ES-I3 (cell line): ENCODE results near the gene AGAP1.

ENCODE experiments used
- H3K36me3 ChIP-seq: 2 replicates; pipeline ENCODE4 v1.6.1; 2013; ENCODE audit warnings: mild to moderate bottlenecking, low read length, control low read depth, moderate library complexity; ENCODE audit not compliant: insufficient read depth
- H3K4me1 ChIP-seq: 2 replicates; pipeline ENCODE4 v1.6.1; 2013; ENCODE audit warnings: mild to moderate bottlenecking, control low read depth, low read length; ENCODE audit not compliant: insufficient read depth
- H3K9ac ChIP-seq: 2 replicates; pipeline ENCODE4 v1.6.1; 2013; ENCODE audit warnings: low read depth, mild to moderate bottlenecking, low read length, moderate library complexity
- H3K9me3 ChIP-seq: 2 replicates; pipeline ENCODE4 v1.6.1; 2013; ENCODE audit warnings: mild to moderate bottlenecking, low read length, moderate library complexity; ENCODE audit not compliant: control insufficient read depth, insufficient read depth

Gene AGAP1

DNA sequence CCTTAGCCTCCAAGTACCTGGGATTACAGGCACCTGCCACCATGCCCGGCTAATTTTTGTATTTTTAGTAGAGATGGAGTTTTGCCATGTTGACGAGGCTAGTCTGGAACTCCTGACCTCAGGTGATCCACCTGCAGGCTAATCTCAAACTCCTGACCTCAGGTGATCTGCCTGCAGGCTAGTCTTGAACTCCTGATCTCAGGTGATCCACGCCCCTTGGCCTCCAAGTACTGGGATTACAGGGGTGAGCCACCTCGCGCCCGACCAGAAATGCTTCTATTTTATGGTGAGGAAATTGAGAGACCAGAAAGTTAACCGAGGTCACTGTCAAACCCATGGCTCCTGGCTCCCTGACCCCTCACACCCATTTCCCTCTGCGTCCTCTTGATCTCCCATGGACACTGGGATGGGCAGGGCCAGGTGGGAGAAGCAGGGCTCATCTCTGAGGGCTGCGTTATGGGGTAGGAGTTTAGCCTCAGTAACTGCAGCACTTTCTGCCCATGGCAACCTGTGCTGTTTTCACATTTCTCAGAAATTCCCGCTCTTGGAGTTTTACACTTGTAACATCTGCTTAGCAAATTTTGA lies 210.0 kb downstream of the AGAP1 start:
- Histone ChIP-seq H3K4me1 (peaks cover 31% of the 10 kb centered on the region; the same call in 1 of the 2 replicates), H3K9me3 (no peaks in the 10 kb centered on the region), H3K9ac (no peak overlapping the region)

DNA sequence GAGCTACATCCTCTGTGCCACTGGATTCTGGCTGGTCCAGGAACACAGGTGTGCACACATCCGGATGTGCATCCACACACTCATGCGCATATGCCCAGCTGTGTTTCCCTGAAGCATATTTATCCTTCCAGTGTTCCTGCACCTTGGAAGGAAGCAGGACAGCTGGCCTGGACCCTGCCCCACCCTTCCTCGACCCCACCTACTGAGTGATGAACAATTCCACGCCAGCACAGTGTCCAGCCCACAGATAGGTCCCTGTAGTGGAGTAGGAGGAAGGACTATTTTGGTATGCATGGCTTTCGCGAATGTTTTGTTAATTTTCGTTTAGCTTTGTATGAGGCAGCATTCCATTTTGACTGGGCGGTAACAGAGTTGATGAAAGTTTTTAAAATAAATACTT lies 211.5 kb downstream of the AGAP1 start:
- Histone ChIP-seq H3K36me3 (no peaks in the 10 kb centered on the region; the same call in 1 of the 2 replicates), H3K9me3 (no peaks in the 10 kb centered on the region), H3K9ac (no peak overlapping the region), H3K4me1 (peaks cover 22% of the 10 kb centered on the region; the same call in 1 of the 2 replicates)

More for the DNA sequence above, 210.0 kb downstream of the AGAP1 start:
- H3K36me3 ChIP-seq = no peaks in the 10 kb centered on the region; the same call in 1 of the 2 replicates

DNA sequence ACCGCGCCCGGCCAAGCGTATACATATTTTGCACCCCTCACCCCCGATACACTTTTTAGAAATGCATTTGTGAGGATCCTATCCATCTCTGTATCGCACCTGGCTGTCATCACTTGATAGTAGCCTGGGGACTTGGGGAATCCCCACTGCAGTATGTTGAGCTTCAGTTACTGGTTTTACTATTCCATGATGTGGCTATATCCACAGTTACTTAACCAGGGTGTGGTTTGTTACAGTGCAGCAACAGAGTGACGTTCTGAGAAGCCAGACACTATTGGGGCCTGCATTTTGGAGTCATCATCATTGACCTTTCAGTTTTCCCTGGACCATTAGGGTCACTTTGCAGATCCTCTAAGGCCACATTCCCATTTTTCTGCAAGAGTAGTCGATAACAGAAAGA lies 212.7 kb downstream of the AGAP1 start:
- Histone ChIP-seq H3K36me3 (no peaks in the 10 kb centered on the region; the same call in 1 of the 2 replicates), H3K9ac (no peak overlapping the region), H3K9me3 (no peaks in the 10 kb centered on the region), H3K4me1 (peaks cover 22% of the 10 kb centered on the region; the same call in 1 of the 2 replicates)

DNA sequence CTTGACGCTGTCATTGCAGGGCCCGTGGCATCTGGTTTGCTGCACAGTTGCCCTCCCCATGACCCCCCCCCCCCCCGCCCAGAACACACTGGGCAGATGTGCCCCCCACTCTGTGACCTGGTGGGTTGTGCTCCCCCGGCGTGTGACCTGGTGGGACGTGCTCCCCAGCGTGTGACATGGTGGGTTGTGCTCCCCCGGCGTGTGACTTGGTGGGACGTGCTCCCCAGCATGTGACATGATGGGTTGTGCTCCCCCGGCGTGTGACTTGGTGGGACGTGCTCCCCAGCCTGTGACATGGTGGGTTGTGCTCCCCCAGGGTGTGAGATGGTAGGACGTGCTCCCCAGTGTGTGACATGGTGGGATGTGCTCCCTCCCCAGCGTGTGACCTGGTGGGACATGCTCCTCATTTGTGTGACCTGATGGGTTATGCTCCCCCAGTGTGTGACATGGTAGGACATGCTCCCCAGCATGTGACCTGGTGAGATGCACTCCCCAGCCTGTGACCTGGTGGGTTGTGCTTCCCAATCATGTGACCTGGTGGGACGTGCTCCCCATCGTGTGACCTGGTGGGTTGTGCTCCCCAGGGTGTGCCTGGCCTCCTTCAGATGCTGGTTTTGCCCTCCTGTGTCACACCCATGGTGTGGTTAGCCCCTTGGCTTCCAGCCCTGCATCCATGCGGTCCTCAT lies 213.7 kb downstream of the AGAP1 start:
- H3K4me1 ChIP-seq = peaks cover 14% of the 10 kb centered on the region; the same call in 1 of the 2 replicates
- H3K9ac ChIP-seq = no peak overlapping the region
- no peaks in the 10 kb centered on the region; the same call in 1 of the 2 replicates for H3K36me3 ChIP-seq
- H3K9me3 ChIP-seq = no peaks in the 10 kb centered on the region

DNA sequence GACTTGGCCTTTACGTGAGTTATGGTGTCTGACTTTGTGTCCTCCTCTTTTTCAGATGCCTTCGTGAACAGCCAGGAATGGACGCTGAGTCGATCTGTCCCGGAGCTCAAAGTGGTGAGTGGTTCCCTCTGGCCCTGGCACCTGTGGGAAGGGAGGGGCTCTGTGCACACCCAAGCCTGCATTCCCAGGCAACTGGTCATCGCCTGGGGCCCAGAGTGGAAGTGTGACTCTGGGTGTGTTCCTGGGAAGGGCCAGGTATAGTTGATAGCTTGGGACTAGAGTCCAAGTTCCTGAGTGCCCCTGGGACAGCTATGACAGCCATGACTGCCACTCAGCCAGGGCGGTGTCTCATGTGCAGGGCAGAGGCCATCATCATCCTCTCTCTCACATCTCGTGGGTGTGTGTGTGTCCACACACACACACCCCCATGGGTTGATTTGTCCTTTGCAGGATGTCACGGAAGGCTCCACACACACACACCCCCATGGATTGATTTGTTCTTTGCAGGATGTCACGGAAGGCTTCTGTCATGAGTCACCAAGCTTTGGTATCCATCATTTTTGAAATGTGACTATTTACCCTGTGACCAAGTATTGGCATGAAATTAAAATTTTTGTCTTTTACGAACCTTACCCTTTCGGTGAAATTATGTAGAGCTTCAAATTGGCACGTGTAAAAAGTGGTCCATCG lies 215.4 kb downstream of the AGAP1 start:
- Histone ChIP-seq H3K9ac (no peak overlapping the region), H3K36me3 (no peaks in the 10 kb centered on the region; the same call in 1 of the 2 replicates), H3K4me1 (0 out of 2 replicates have a peak, but pooled peaks cover 3% of the 10 kb centered on the region), H3K9me3 (no peaks in the 10 kb centered on the region)

DNA sequence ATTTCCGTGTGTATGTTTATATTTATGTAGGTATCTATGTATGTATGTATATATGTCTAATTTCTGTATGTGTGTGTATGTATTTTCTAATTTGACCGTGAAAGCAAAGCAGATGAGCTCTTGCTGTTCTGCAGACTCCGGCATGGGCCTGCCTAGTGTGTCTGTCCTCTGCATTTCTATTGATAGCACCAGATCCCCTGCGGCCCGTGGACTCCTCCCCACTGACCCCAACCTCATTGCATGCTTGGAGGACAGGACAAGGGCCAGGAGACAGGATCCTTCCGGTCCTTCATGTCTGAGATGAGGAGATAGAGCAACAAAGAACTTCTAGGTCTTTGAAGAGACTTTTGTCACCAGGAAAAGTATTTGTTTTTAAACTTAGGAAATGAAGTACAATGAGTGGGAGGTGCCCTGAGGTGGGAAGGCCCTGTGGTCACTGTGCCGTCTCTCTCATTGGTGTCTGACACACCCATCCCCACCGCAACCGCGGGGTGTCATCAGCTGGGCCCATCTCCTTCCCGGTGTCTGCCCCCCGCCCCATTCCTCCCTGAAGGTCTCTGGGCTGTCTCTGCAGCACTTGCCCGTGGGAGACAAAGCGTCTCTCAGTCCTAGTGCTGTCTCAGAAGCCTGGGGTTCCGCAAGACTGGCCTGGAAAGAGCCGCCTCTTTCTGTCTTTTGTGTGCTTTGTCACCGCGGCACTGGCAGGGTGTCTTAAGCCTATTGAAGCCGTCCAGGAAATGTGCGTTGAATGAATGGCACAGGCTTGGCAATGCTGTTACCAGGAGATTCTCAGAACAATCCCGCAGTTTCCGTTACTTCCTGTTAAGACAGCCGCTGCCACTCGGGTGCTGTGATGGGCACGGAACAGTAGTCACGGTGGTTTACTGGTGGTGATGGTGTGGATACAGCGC lies 216.4 kb downstream of the AGAP1 start:
- Histone ChIP-seq H3K9ac (no peak overlapping the region), H3K4me1 (0 out of 2 replicates have a peak, but pooled peaks cover 3% of the 10 kb centered on the region), H3K36me3 (no peaks in the 10 kb centered on the region; the same call in 1 of the 2 replicates), H3K9me3 (no peaks in the 10 kb centered on the region)

DNA sequence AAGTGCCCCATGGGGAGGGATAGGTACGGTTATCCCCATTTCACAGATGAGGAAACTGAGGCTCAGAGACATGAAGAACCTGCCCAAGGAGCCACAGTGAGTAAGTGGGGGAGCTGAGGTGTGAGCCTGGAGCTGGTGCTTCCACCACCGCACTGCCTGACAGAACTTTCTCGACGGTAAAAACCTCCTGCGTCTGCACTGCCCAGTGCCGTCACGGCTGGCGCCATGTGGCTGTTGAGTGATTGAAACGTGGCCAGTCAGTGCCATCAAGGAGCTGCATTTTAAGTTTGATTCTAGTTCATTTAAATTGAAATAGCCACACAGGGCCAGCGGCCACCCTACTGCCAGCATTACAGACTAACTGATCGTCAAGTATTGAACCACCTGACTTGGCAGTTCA lies 217.1 kb downstream of the AGAP1 start:
- Histone ChIP-seq H3K36me3 (no peaks in the 10 kb centered on the region; the same call in 1 of the 2 replicates), H3K4me1 (0 out of 2 replicates have a peak, but pooled peaks cover 3% of the 10 kb centered on the region), H3K9ac (no peak overlapping the region), H3K9me3 (no peaks in the 10 kb centered on the region)

DNA sequence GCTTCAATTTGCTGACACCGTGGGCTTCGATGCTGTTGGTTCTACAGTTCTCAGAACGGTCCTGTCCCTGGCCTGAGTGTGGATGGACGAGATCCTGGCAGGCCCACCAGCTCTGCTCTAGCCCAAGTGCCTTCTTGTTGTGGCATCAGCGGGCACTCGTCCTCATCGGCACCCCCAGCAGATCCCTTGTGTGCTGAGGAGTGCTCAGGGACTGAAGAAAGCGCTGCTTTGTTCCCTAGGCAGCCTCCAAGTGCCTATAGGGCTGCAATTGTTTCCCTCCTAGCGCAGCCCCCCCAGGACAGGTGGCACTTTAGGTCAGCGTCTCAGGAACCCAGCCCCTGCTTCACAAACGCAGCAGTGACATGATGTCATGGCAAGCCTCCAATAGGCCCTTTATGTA lies 217.7 kb downstream of the AGAP1 start:
- H3K9ac ChIP-seq = no peak overlapping the region
- no peaks in the 10 kb centered on the region; the same call in 1 of the 2 replicates for H3K36me3 ChIP-seq
- 0 out of 2 replicates have a peak, but pooled peaks cover 3% of the 10 kb centered on the region for H3K4me1 ChIP-seq
- H3K9me3 ChIP-seq = no peaks in the 10 kb centered on the region

DNA sequence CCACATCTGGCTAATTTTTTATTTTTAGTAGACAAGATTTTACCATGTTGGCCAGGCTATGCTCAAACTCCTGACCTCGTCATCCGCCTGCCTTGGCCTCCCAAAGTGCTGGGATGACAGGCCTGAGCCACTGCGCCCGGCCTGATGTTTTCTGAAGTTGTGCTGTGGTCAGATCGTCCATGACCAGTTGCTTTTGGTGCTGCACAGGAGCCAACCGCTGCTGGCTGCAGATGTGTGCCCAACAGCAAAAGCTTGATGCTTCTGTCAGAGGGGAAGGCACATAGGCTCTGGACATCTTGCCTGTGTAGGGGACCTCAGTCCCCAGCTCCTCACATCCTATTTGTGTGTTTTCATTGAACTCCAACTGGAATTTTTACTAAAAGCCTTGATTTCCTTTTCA lies 218.3 kb downstream of the AGAP1 start:
- no peaks in the 10 kb centered on the region for H3K9me3 ChIP-seq
- H3K4me1 ChIP-seq = 0 out of 2 replicates have a peak, but pooled peaks cover 3% of the 10 kb centered on the region
- H3K36me3 ChIP-seq = no peaks in the 10 kb centered on the region; the same call in 1 of the 2 replicates
- no peak overlapping the region for H3K9ac ChIP-seq

DNA sequence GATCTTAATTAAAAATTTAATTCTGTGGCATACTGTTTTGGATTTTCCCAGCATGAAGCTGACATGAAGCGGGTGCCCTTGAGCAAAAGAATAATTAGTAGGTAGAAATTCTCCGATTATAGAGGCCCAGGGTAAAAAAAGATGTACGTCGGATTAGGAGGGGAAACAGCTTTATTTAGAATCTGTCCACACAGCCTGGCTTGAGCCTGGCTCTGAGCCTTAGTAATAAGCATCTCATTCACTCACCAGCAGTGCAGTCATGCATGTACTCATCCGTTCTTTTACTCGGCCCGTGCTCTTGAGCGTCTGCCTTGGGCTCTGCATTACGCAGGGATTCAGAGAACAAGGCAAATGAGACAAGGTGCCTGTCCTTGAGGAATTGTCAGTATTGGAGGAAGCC lies 219.3 kb downstream of the AGAP1 start:
- no peak overlapping the region for H3K9ac ChIP-seq
- H3K9me3 ChIP-seq = no peaks in the 10 kb centered on the region
- H3K4me1 ChIP-seq = 0 out of 2 replicates have a peak, but pooled peaks cover 3% of the 10 kb centered on the region
- no peaks in the 10 kb centered on the region; the same call in 1 of the 2 replicates for H3K36me3 ChIP-seq

DNA sequence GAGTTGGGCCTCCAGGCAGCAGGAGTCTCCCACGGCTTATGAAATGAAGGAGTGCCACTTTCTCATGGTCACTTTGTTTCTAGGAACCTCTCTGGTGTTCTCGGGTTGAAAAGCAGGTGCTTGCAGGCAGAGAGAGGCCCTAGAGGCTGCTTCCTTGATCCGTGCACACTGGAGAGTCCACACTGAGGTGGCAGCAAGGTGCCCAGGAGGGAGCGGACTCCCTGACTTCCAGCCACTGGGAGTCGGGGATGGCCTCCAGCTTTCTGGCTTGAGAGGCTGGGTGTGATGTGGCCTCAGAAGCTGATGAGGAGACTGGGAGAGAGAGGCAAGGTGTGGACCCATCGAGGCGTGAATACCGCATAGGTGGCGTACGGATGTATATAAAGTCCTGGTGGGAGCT lies 221.8 kb downstream of the AGAP1 start:
- H3K9me3 ChIP-seq = no peaks in the 10 kb centered on the region
- no peaks in the 10 kb centered on the region; the same call in none of the 2 replicates for H3K36me3 ChIP-seq
- no peak overlapping the region for H3K9ac ChIP-seq
- H3K4me1 ChIP-seq = no peaks in the 10 kb centered on the region

DNA sequence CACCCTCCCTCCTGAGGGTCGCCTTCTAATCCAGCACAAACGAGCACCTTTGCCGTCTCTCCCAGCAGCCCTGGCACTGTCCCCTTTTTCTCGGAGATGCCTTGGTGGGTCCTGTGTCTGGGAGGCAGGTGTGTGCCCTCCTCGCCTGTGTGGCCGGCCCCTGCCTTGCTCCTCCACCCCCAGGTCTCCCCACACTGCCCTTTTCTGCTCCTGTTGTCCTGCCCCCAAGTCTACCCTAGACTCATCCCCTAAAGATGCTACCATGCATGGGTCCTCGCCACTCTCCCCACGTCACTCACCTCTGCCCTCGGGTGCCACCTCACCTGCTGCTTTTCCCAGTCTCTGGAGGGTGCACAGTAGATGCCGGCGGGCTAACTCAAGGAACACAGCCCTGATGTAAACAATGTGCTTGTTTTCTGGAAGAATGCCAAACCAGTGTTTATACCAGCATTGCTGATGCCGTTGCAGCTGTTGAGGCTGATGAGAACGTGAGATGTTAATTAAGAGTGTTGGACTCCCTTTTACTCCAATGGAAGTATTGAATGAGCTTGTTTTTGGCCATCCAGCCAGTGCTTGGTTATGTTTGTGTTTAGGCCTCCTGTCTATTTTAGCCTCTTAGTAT lies 223.1 kb downstream of the AGAP1 start:
- H3K4me1 ChIP-seq = no peaks in the 10 kb centered on the region
- no peaks in the 10 kb centered on the region for H3K9me3 ChIP-seq
- H3K9ac ChIP-seq = no peak overlapping the region
- H3K36me3 ChIP-seq = no peaks in the 10 kb centered on the region; the same call in 1 of the 2 replicates

DNA sequence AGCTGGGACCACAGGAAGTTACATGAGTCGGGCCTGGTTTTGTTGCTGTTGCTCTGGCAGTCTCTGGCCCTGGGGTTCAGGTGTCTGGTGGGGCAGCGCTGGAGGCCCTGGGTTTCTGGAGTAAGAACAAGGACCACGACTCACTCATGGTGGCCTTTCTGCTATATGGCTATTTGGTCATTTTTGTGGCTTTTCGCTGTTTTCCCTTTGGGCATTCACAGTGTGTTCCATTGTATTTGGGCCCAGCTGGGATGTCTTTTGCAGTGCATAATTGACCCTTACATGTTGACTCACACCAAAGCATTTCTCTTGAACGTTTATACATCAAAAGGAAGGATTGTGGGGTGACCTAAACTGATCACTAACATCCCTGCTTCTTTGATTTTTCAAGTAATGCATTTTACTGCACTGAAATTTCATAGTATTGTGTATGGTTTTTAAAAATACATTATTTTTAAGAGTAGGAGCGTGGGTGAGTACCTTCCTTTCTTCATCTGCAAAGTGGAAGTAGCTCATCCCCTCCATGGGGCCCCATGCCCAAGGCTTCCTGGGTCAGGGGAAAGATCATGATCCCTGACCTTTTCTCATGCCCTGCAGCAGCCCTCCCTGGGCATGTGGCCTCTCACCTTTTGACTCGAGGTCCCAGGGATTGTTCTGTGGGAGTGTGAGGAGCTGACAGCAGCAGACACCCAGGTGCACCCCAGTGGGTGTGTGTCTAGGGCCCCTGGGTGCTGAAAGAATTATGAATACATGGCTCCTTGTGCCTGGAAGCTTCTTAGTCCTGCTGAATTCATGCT lies 225.5 kb downstream of the AGAP1 start:
- no peaks in the 10 kb centered on the region for H3K9me3 ChIP-seq
- no peak overlapping the region for H3K9ac ChIP-seq
- H3K4me1 ChIP-seq = no peaks in the 10 kb centered on the region
- H3K36me3 ChIP-seq = no peaks in the 10 kb centered on the region; the same call in 1 of the 2 replicates
